GM21737 (cell line): ENCODE results near the gene VAPA.

Experiments
- ATAC-seq: cut with Tn5 transposase; IDR thresholded peaks from one replicate; pipeline ENCODE4 v1.9.1; 2021; ENCODE audit warnings: mild to moderate bottlenecking, moderate library complexity; ENCODE audit not compliant: unreplicated experiment

VAPA gene

DNA sequence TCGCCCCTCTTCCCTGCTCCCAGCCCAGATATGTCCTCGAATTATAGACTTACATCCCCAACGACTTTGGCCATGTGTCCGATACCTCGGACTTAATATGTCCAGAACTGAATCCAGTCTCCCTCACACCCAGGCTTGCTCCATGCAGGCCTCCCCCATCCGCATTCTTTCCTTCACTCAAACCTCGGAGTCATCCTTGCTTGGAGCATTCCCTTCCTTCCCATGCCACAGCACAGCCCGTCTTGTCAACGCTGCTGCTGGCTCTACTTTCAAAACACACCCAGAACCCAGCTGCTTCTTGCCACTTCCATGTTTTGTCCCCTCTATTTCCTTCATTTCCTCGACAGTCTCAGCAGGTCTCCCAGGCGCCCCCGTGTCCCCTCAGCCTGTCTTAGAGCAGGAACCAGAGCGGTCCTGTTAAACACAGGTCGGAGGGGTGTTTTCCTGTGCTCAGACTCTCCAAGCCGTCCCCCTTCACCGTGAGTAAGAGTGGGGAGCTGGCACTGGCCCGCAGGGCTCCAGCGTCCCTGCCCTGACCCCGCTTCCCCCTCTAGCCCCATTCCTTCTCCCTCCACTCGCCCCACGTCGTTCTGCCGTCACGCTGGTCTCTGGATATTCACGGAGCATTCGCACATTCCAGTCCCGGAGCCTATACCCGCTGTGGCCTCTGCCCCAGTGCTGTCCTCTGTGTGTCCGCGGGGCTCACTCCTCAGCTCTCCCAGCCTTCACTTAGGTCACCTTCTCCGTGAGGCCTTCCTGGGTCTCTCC is 54.4 kb downstream of the VAPA start:
- ATAC-seq: no peak

DNA sequence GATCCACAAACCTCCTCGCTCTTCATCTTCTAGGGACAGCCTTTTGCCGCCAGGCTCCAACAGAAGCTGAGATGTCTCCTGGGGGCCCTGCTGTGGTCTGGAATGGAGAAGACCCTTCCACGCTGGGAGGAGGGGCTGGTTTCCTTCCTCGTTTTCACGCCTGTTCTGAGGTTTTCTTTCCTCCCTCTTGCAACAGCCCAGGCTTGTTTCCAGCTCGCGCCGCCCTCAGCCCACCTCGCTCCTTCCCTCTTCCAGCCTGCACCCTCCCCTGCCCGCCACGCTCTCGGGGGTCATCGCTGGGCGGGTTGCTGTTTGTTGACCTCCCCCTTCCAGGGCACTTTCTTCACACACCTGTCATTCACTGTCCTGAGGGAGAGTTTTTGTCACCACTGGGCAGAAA is 55.4 kb downstream of the VAPA start:
- ATAC-seq: no peak

DNA sequence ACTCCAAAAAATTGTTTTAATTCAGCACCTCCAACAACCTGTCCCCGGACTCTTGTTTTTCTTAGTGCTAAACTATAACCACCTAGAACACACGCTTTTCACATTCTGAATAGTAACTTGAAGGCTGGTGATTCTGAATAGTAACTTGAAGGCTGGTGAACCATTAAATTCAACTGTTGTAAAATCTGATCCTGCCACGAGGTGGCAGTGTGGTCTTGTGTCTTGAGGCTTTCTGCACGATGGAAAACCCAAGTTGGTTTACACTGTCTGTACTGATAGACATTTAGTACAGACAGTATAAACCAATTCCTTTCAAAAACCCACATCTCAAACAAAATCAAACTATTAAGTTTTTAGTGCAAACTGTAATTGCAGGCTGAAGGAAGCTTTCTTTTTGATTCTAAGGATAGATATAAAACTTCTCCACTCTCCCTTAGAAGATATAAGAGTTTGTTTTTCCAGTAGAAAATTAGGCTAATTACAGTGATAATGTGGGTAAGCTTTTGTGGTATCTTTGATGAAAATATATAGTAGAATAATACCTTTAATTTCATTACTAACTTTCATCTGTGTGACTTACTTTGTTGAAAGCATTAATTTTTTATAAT is 57.6 kb downstream of the VAPA start:
- ATAC-seq: no peak

DNA sequence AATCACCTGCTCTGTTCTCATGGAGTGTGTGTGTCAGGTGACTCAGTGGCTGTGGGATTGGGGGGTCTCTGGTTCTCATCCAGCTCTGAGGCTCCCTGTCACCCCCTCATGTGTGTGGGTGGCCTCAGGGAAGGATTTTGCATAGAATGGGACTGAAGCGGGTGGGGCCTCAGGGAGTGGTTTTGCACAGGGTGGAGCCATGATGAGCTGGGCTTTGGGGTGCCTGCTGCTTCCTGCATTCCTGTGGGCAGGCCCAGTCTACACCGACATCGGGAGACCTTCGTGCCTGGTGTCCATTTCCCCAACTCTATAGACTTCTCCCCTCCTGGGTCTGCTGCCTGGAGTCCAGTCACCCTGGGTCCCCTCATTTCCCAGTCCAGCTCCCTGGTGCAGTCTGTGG is 59.7 kb downstream of the VAPA start:
- no peak for ATAC-seq

DNA sequence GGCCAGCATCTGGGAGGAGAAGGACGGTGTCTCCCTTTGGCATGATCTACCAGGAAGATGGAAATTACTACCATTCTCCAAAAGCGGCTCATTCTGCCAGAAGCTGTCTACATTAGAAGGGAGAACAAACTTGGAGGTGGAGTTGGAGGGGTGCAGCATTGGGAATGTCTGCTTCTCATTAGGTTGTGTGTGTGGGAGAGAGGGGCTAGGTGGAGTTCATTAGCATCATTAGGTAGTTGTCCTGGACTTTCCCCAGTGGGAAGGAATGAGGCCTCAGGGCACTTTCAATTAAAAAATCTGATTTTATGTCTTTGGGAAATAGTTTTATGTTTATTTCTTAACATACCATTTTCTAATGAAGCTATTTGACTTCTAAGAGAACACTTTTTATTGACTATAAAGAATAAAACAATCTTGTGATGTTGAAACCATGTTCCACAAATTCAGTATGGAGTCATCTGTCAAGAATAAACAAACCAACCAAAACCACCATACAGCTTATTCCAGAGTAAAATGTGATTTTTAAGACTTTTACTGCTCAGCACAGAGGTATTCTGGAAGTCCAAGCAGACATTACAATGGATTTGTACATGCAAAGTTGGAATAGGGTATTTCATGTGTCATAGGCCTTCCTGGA is 60.6 kb downstream of the VAPA start:
- ATAC-seq: no peak

DNA sequence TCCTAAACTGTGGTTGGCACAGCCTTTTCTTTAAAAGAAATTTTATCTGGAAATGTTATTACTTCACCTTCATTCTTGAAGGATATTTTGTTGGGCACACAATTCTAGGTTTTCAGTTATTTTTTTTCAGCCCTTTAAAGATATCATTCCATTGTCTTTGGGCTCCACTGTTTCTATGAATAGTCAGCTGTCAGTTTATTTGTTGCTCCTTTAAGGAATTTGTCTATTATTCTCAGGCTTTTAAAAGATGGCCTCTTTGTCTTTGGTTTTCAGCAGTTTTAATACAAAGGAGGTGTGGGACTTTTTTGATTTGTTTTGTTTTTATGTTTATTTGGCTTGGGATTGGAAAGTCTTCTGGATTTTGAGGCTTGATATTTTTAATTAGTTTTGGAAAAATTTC is 61.8 kb downstream of the VAPA start:
- ATAC-seq: no peak

DNA sequence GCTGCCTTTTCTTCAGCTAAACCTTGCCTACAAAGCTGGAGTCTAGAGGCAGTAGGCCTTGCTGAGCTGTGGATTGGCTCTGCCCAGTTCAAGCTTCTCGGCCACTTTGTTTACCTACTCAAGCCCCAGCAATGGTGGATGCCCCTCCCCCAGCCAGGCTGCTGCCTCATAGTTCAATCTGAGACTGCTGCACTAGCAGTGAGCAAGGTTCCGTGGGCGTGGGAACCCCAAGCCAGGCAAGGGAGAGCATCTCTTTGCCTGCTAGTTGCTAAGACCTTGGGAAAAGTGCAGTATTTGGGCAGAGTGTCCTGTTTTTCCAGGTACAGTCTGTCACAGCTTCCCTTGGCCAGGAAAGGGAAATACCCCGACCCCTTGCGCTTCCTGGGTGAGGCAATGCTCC is 68.9 kb downstream of the VAPA start:
- no peak for ATAC-seq

DNA sequence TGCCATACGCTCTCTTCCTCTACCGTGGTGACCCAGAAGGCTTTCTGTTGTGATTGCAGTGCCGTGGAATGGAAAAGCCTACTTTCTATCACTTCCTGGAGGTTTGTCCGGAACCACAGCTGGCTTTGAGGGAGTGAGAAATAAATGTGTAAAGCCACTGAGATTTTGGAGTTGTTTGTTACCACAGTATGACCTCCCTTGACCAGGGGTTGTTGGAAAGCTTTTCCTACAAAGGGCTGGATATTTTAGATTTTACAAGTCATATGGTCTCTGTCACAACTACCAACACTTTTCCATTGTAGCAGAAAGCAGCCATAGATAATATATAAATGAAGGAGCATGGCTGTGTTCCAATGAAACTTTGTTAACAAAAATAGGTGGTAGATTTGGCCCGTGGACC is 70.3 kb downstream of the VAPA start:
- no peak for ATAC-seq

DNA sequence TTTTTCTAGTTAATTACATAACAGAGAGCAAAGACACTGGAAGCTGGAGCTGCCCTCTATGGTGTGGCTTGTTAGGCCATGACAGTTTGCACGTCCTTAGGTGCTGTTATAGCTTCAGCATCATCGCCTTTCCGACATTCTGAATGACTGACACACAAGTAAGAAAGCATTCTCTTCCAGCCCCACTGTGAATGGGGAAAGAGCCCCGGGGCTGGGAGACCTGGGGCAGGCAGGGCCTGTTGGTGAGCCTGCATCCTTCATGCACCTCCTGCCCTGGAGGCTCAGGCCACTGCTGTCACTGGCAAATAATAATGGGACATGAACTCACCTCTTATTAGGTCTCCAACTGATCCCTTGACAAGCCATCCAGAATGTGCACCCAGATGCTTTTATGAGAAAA is 71.8 kb downstream of the VAPA start:
- no peak for ATAC-seq

DNA sequence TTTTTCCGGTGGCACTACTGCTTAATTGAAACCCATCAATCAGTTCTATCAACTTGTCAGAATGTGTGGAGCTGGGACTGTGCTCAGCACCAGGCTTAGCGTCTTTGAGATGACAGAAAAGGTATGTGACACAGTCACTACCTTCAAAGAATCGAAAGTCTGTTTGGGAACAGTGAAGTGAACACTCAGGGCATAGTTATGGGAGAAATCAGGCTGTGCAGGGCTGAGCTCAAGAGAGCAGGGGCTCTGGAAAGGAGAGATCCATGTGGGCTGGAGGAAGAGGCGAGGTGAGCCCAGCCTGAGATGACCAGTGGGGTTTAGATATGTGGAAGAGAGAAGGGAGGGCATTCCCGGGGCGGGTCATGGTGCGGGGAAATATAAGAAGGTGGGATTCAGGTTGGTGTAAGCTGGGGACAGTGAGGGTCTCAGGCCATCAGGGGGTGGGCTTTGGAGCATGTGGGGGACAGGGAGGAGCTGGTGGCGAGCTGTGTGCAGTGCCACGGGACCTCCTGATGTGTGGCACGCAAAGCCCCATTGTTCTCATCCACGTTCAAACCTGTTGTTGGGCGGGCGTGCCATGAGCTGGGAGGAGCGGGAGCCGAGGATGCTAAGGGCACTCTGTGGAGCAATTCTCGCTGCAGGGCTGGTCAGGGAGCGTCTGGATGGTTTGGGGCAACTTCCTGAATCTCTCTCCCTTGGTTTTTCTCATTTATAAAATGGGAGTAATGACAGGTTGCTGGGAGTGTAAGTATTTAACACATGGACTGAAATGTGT is 72.5 kb downstream of the VAPA start:
- no peak for ATAC-seq

DNA sequence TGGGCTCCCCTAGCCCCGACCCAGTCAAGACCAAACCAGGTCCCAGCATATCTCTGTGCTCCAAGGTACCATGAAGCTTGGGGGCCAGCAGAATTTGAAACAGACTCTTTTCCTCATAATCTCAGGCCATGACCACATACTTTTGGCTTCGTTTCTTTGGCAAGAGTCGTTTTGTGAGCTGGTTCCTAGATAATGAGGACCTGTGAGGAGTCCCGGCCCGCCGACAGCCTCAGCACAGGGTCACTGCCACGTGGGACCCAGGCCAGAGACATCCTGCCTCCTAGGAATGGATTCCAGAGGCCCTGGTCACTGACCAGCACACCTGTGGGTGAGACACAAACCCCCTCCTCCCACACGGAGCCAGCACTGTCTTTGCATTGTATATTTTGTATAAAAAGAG is 73.5 kb downstream of the VAPA start:
- ATAC-seq: no peak

DNA sequence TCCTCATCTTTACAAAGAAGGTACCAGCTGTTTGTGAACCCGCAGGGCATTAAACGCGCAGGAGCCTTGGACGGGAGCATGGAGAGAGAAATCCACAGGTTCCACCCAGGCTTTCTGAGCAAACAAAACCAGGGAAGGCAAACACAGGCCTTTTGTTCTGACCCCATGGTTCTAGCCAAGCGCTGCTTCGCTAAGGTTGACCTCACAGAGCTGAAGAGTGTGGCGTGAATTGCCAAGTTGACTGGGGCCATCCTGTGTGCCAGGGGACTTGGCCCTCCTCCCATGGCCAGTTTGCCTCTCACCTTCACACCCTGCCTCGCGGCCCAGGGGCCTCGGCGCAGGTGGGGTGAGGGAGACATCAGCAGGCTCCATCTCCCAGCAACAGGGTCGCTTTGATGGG is 74.1 kb downstream of the VAPA start:
- no peak for ATAC-seq

DNA sequence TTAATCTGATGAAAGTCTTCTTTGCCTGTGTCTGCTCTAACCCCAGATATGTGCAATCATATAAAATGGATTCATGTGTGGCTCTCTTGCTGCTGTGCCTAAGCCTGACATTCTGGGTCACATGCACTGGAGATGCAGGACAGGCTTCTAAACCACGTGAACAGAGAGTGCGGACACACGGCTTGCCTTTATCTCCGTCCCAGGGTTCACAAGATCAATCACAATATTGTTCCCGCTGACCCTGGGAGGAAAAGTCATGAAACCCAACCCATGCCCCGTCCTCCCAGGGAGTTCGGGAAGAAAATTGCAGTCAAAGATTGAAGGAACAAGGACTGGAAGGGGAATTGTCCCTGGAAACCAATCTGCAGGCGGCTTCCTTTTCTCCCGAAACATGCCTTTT is 74.8 kb downstream of the VAPA start:
- ATAC-seq: no peak

DNA sequence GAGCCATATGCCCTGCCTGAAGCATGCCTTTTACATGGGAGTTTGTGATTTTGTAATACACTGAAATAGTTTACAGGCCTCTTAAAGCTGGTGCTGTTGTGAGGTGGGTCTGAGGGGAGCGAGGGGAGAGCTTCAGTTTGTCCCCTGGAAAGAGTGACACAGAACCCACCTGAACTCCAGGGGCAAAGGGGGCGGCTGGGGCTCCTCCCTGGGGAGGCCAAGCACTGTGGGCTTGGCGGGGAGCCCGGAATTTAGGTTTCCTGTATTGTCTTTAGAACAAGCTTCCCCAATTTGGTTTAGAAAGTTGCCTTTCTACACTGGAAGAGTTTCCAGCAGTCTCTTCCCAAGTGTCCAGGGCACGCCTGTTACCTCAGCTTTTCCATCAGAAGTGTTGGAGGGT is 75.7 kb downstream of the VAPA start:
- no peak for ATAC-seq

DNA sequence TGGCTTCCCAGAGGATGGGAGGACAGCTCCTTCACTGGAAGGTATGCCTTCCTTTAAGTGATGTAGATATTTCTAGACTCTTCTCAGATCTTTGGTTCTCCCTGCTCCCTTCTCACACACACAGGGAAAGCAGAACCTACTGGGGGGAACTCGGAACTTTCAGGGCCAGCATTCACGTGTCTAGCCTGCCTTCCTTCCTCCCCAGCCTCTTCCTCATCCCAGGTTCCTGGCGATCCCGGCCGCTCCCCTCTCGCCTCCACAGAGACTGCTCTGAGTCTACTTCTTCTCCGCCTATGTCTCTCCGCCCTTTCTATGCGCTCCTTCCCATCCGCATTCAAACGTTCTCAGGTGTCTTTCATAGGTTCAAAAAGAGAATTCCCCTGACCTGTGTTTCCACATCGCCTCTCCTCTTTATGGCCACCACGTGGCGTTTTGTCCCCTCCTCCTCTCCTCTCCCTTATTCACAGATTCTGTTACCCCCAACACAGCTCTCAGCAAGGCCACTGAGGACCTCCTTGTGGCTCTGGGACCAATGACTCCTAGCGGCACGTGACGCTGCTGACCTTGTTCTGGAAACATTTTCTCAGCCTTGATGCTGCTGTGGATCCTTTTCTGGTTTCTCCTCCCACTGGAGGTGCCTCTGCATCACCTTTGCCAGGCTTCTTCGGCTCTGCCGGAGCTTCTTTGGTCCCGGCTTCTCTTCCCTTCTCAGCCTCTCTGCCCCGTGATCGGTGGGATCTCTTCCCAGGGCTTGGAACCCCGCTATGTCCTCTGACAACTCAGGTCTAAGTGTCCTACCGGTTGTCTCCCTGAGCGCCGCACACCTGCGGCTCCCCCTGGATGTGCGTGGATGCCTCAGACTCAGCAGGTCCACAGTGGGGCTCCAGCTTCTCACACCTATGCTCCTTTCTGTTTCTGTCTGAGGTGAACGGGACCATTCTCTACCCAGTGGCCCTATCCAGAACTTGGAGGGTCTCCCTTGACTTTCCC is 77.5 kb downstream of the VAPA start:
- no peak for ATAC-seq

DNA sequence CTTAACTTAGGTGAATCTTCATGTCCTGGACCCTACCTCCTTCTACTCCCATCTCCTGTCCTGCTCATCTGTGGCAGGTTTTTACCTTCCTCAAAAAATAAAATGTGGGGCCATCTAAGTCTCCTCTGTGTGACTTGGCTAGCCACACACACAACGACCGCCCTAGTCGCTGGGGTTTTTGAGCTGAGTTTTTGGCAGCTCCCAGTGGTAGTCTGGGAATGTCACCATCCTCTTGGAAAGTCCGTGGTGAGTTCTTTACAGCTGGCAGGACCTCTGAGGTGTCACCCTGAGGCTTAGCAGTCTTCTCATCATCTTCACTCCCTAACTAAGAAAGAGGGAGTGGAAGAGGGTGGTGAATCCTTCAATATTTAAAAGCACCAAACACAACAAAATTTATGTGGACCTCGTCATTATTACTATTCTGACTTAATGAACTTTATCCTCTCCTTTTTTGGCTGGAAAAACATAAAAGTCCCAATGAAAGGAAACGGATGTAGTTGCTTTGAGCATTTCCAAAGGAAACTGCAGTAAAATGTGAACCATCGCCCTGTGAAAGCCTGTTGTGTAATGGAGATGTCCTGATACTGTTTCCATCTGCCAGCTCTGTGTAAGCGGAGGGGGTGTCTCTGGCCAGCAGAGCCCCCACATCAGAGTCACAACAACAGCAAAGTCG is 78.6 kb downstream of the VAPA start:
- ATAC-seq: no peak

DNA sequence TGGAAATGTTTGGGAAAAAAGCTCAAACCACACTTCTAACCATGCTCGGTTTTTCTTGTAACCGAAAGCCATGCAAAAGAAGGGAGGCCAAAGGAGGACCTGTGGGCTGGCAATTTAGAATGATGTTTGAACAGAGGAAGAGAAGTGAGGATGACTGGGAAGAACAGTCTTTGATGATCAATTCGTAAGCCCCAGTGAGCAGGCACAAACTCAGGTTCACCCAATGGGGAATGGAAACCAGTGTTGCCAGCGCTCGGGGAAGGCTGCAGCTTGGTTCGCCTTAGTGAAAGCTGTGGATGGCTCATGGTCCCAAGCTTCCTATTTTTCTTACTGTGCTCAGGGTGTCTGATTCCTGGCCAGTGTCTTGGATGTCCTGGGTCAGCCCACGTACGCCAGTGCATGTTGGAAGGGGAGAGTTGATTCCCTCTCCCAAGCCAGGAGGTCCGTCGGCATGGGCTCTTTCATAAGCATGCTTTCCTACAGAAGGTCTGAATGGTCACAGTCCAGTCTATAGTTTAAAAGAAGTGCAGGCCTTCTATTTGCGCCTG is 79.2 kb downstream of the VAPA start:
- ATAC-seq: no peak

DNA sequence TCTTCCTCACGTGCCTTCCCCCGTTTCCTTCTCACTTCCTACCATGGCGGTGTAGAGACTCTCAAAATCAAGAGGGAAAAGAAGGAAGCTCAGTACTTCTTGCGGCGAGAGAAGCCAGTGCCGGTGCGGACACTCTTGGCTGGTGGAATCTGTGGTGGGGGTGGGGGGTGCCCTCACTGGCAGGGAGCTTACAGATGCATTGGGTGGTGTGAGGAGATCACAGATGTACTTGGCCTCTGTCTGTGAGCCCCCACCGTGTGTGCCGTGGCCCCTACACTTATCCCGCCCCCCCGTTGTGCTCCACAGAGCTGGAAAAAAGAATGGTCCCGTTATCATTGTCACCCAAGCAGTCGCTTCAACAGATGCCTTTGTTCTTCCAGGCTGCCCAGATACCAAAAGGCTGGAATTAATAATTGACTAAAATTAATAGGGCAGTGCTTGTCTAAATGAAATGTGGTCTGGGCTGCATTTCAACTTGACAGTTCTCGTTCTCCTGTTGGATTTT is 79.8 kb downstream of the VAPA start:
- no peak for ATAC-seq

DNA sequence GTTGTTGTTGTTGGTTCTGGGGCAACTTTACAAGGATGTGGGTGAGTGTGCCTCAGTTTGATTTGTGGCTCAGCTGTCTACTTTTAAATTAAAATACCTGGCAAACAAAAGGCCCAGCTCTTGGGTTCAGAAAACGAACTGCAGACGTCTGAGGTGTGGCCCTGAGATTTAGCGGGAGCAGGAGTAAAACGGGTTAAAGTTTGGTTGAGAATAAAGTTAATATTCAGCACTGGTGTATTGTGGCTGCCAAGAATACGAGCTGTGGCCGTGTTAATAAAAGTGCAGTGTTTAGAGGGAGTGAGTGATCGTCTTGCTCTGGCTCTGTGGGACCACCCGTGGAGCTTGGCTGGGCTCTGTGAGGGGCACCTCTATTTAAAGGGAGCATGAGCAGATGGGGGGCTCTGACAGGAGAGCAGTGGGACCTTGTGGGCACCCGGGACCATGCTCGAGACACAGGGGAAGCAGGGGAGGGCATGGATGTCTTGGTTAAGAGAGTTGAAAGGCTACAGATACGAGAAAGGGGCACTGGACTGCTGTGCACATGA is 80.3 kb downstream of the VAPA start:
- ATAC-seq: no peak
